Activated T-helper 1 cell treated with anti-CD3 and anti-CD28 coated beads, Interleukin-12 subunit alpha, Interleukin-12 subunit beta, Interleukin-2, Interleukin-4 antibody, amounts not matched to agents 30 ng/mL and 10 ng/mL and 1 ng/mL, durations not matched to agents 14 hours and 24 hours and 36 hours (primary cell): ENCODE data around the gene PHF23. TPM values are rescaled to one million over a fixed set of nuclear protein-coding genes. Genes with fewer than 3 reads are reported as not detected.

Experiments used
- DNase-seq: peaks from one replicate; pipeline ENCODE4 v3.0.0; 2021; ENCODE audit warnings: low spot score
- H3K27ac Mint-ChIP-seq: one replicate; pipeline ENCODE4 v1.8.0; 2021; ENCODE audit warnings: mild to moderate bottlenecking, mixed read lengths
- H3K27me3 Mint-ChIP-seq: one replicate; pipeline ENCODE4 v1.8.0; 2022; ENCODE audit warnings: mild to moderate bottlenecking, moderate library complexity, mixed read lengths; ENCODE audit not compliant: insufficient read depth
- H3K36me3 Mint-ChIP-seq: one replicate; pipeline ENCODE4 v1.8.0; 2021; ENCODE audit warnings: low read depth, mixed read lengths
- H3K4me1 Mint-ChIP-seq: one replicate; pipeline ENCODE4 v1.8.0; 2021; ENCODE audit warnings: low read depth, mixed read lengths
- H3K4me3 Mint-ChIP-seq: one replicate; pipeline ENCODE4 v1.8.0; 2021; ENCODE audit warnings: mild to moderate bottlenecking, moderate library complexity, mixed read lengths
- H3K9me3 Mint-ChIP-seq: one replicate; pipeline ENCODE4 v1.8.0; 2021; ENCODE audit warnings: mixed read lengths
- intact Hi-C: fragments of 100-400 bp; cut with micrococcal nuclease; formaldehyde crosslinking; loops from one replicate; pipeline ENCODE4 v1.15.1; 2024
- total RNA-seq: library from RNA; stranded (reverse); gene quantifications from 2 replicates; pipeline ENCODE4 v1.2.3, GENCODE V29; 2022

PHF23 gene
- total RNA-seq, 1 donor from 2014 or later, result 55.4 TPM

GRCh38 chr17:7219229-7219811, 19.9 kb downstream of the PHF23 start:
- intact Hi-C loops, result loop anchor here (1.0 to 10.0 kb wide), 5 partner anchors 15 to 1805 kb away; partner anchors contain the start of genes DVL2, ELP5 and NTN1
- DNase-seq, result no peak
- Mint-ChIP-seq H3K9me3 (no peaks in the 10 kb centered on the region), H3K27me3 (peaks cover 3% of the 10 kb centered on the region), H3K4me1 (peaks cover 61% of the 10 kb centered on the region), H3K36me3 (peaks cover 17% of the 10 kb centered on the region), H3K27ac (peak overlapping the region; percentile 96), H3K4me3 (peak overlapping the region; percentile 96)

GRCh38 chr17:7218758-7219157, 20.5 kb downstream of the PHF23 start:
- H3K4me3 Mint-ChIP-seq, result peak overlapping the region; percentile 96
- H3K9me3 Mint-ChIP-seq, result no peaks in the 10 kb centered on the region
- peak overlapping the region; percentile 31 for H3K27ac Mint-ChIP-seq
- H3K4me1 Mint-ChIP-seq, result peaks cover 66% of the 10 kb centered on the region
- DNase-seq, result no peak
- intact Hi-C loops, result loop anchor here (1.0 to 10.0 kb wide), 5 partner anchors 14 to 1806 kb away; partner anchors contain the start of genes DVL2, ELP5 and NTN1
- H3K36me3 Mint-ChIP-seq, result peaks cover 13% of the 10 kb centered on the region
- H3K27me3 Mint-ChIP-seq, result peaks cover 3% of the 10 kb centered on the region

- intact Hi-C loops, result loop anchor here (2.0 to 10.0 kb wide), 2 partner anchors 13 to 1807 kb away; partner anchors contain the start of gene NTN1
- H3K4me1 Mint-ChIP-seq, result peaks cover 72% of the 10 kb centered on the region
- H3K36me3 Mint-ChIP-seq, result peaks cover 8% of the 10 kb centered on the region
- H3K4me3 Mint-ChIP-seq, result peak overlapping the region; percentile 76
- DNase-seq, result no peak
- peaks cover 3% of the 10 kb centered on the region for H3K27me3 Mint-ChIP-seq
- H3K27ac Mint-ChIP-seq, result peak overlapping the region; percentile 75
- H3K9me3 Mint-ChIP-seq, result no peaks in the 10 kb centered on the region
These were observed 21.1 kb downstream of the PHF23 start for GRCh38 chr17:7218166-7218565.

- intact Hi-C loops, result loop anchor here (10.0 kb wide), 1 partner anchor 1807 kb away; the partner anchor contains the start of gene NTN1
These were observed 21.9 kb downstream of the PHF23 start for GRCh38 chr17:7217113-7217987.

GRCh38 chr17:7216242-7217112, 22.8 kb downstream of the PHF23 start:
- H3K4me3 Mint-ChIP-seq, result peak overlapping the region; percentile 82
- peaks cover 6% of the 10 kb centered on the region for H3K36me3 Mint-ChIP-seq
- H3K4me1 Mint-ChIP-seq, result peaks cover 65% of the 10 kb centered on the region
- peak overlapping the region; percentile 81 for H3K27ac Mint-ChIP-seq
- intact Hi-C loops, result loop anchor here (10.0 kb wide), 1 partner anchor 1808 kb away; the partner anchor contains the start of gene NTN1
- H3K9me3 Mint-ChIP-seq, result no peaks in the 10 kb centered on the region
- DNase-seq, result no peak
- H3K27me3 Mint-ChIP-seq, result peaks cover 9% of the 10 kb centered on the region

More at GRCh38 chr17:7217113-7217987, 21.9 kb downstream of the PHF23 start:
- H3K9me3 Mint-ChIP-seq, result no peaks in the 10 kb centered on the region
- H3K27me3 Mint-ChIP-seq, result peaks cover 4% of the 10 kb centered on the region
- H3K36me3 Mint-ChIP-seq, result peaks cover 8% of the 10 kb centered on the region
- H3K27ac Mint-ChIP-seq, result peak overlapping the region; percentile 75
- DNase-seq, result no peak
- peak overlapping the region; percentile 82 for H3K4me3 Mint-ChIP-seq
- peaks cover 73% of the 10 kb centered on the region for H3K4me1 Mint-ChIP-seq

- Mint-ChIP-seq H3K9me3 (no peaks in the 10 kb centered on the region), H3K4me1 (peaks cover 58% of the 10 kb centered on the region), H3K27me3 (peaks cover 9% of the 10 kb centered on the region), H3K36me3 (peaks cover 2% of the 10 kb centered on the region), H3K27ac (peak overlapping the region; percentile 81), H3K4me3 (peak overlapping the region; percentile 91)
- DNase-seq, result no peak
- intact Hi-C loops, result loop anchor here (1.0 to 10.0 kb wide), 7 partner anchors 19 to 1809 kb away; partner anchors contain the start of genes DVL2, ELP5, NTN1 and POLR2A
These were observed 23.5 kb downstream of the PHF23 start for GRCh38 chr17:7215652-7216180.

- DNase-seq, result no peak
- no peaks in the 10 kb centered on the region for H3K9me3 Mint-ChIP-seq
- peak overlapping the region; percentile 98 for H3K27ac Mint-ChIP-seq
- intact Hi-C loops, result loop anchor here (1.0 to 10.0 kb wide), 7 partner anchors 19 to 1810 kb away; partner anchors contain the start of genes DVL2, ELP5, NTN1 and POLR2A
- peak overlapping the region; percentile 91 for H3K4me3 Mint-ChIP-seq
- H3K4me1 Mint-ChIP-seq, result peaks cover 55% of the 10 kb centered on the region
- H3K27me3 Mint-ChIP-seq, result peaks cover 10% of the 10 kb centered on the region
- H3K36me3 Mint-ChIP-seq, result peaks cover 2% of the 10 kb centered on the region
These were observed 24.1 kb downstream of the PHF23 start for GRCh38 chr17:7215136-7215638.

GRCh38 chr17:7214300-7215135, 24.7 kb downstream of the PHF23 start:
- DNase-seq, result peak; percentile 99
- no peaks in the 10 kb centered on the region for H3K9me3 Mint-ChIP-seq
- peaks cover under 1% of the 10 kb centered on the region for H3K36me3 Mint-ChIP-seq
- H3K27ac Mint-ChIP-seq, result peak overlapping the region; percentile 98
- H3K4me1 Mint-ChIP-seq, result peaks cover 55% of the 10 kb centered on the region
- intact Hi-C loops, result loop anchor here (1.0 to 10.0 kb wide), 11 partner anchors 9 to 1810 kb away; partner anchors contain the start of genes DVL2, EIF5A, ELP5 and NTN1
- peaks cover 14% of the 10 kb centered on the region for H3K27me3 Mint-ChIP-seq
- peak overlapping the region; percentile 91 for H3K4me3 Mint-ChIP-seq

GRCh38 chr17:7213895-7214299, 25.4 kb downstream of the PHF23 start:
- Mint-ChIP-seq H3K9me3 (no peaks in the 10 kb centered on the region), H3K36me3 (no peaks in the 10 kb centered on the region), H3K4me3 (peak overlapping the region; percentile 91), H3K27ac (peak overlapping the region; percentile 98), H3K4me1 (peaks cover 48% of the 10 kb centered on the region), H3K27me3 (peaks cover 14% of the 10 kb centered on the region)
- DNase-seq, result peak; percentile 64
- intact Hi-C loops, result loop anchor here (1.0 to 10.0 kb wide), 9 partner anchors 9 to 1811 kb away; partner anchors contain the start of genes EIF5A, NTN1, PHF23 and POLR2A

- no peak for DNase-seq
- Mint-ChIP-seq H3K9me3 (no peaks in the 10 kb centered on the region), H3K36me3 (no peaks in the 10 kb centered on the region), H3K27ac (no peak overlapping the region), H3K4me1 (peaks cover 38% of the 10 kb centered on the region), H3K27me3 (peaks cover 14% of the 10 kb centered on the region), H3K4me3 (no peak overlapping the region)
- intact Hi-C loops, result loop anchor here (10.0 kb wide), 1 partner anchor 1813 kb away; the partner anchor contains the start of gene NTN1
These were observed 27.6 kb downstream of the PHF23 start for GRCh38 chr17:7211491-7212273.
